GM12874 (cell line): ENCODE results near the gene PTPN13.

Experiments used
- CTCF ChIP-seq: IDR thresholded peaks from 2 replicates; pipeline ENCODE4 v1.5.1; 2011; ENCODE audit warnings: low read depth, mild to moderate bottlenecking, control low read depth, low read length, moderate library complexity; ENCODE audit not compliant: insufficient read depth

The PTPN13 gene

GRCh38 chr4:86778175-86778574 is 184.1 kb downstream of the PTPN13 start:
- TF ChIP-seq CTCF = no peak

- TF ChIP-seq CTCF = no peak
These were observed 194.7 kb downstream of the PTPN13 start for GRCh38 chr4:86788826-86789225.

DNA sequence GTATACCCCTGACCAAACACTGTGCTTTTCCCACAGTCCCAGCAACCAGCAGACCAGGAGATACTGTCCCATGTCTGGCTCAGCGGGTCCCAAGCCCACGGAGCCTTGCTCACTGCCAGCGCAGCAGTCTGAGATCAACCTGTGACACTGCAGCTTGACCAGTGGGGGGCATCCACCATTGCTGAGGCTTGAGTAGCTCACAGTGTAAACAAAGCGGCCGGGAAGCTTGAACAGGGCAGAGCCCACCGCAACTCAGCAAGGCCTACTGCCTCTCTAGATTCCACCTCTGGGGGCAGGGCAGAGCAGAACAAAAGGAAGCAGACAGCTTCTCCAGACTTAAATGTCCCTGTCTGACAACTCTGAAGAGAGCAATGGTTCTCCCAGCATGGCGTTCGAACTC is 197.0 kb downstream of the PTPN13 start:
- TF ChIP-seq CTCF = peak; percentile 11; the same call in 1 of the 2 replicates

GRCh38 chr4:86809809-86810208 is 215.7 kb downstream of the PTPN13 start:
- TF ChIP-seq CTCF = no peak

- TF ChIP-seq CTCF = no peak
These were observed 216.7 kb downstream of the PTPN13 start for GRCh38 chr4:86810847-86811246.

DNA sequence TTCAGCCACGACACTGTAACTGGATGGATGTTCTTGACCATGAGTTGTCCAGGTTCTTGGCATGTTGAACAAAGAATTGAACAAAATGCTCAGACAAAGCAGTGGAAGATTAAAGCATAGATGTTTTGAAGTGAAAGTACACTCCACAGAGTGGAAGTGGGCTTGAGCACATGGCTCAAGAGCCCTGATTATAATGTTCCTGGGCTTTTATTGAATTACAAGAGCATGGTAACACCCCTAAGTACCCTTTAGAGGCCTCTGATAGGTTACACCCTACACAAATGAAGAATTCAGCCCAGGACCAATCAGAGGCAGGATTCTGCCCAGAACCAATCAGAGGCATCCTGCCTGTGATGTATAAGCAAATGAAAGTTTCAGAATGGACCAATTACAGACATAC is 221.5 kb downstream of the PTPN13 start:
- TF ChIP-seq CTCF = no peak

- TF ChIP-seq CTCF = no peak
These were observed 222.6 kb downstream of the PTPN13 start for GRCh38 chr4:86816501-86817273.
